GM23338 (cell line): ENCODE measurements around the gene CCNY. TPM values are rescaled to one million over a fixed set of nuclear protein-coding genes. Genes with fewer than 3 reads are reported as not detected.

ENCODE experiments used
- ATAC-seq: fragments of 200-7000 bp; cut with Tn5 transposase; 3 replicates; pipeline ENCODE4 v1.9.1; 2020
- DNase-seq: peaks from one replicate; pipeline ENCODE4 v3.0.0-alpha.2; 2015; ENCODE audit warnings: low spot score
- H2AFZ ChIP-seq: fragments of 200-600 bp; sonication (generic); 2 replicates; pipeline ENCODE4 v1.8.0; 2016; ENCODE audit warnings: antibody characterized with exemption, mild to moderate bottlenecking, moderate library complexity
- H3F3A ChIP-seq: fragments of 200-600 bp; sonication (generic); replicated peaks from 2 replicates; pipeline ENCODE4 v1.8.0; 2017; ENCODE audit warnings: antibody characterized with exemption, mixed run types, low read depth
- H3K27ac ChIP-seq: fragments of 200-600 bp; sonication (generic); 2 replicates; pipeline ENCODE4 v1.6.1; 2016; ENCODE audit warnings: low read depth
- H3K27me3 ChIP-seq: fragments of 200-600 bp; sonication (generic); 2 replicates; pipeline ENCODE4 v1.8.0; 2016; ENCODE audit warnings: mild to moderate bottlenecking, mixed run types, moderate library complexity; ENCODE audit not compliant: insufficient read depth
- H3K36me3 ChIP-seq: fragments of 200-600 bp; sonication (generic); 2 replicates; pipeline ENCODE4 v1.8.0; 2016; ENCODE audit warnings: mild to moderate bottlenecking; ENCODE audit not compliant: insufficient read depth
- H3K4me1 ChIP-seq: fragments of 200-600 bp; sonication (generic); 2 replicates; pipeline ENCODE4 v1.8.0; 2016; ENCODE audit warnings: mild to moderate bottlenecking, moderate library complexity; ENCODE audit not compliant: insufficient read depth
- H3K4me2 ChIP-seq: fragments of 200-600 bp; sonication (generic); 2 replicates; pipeline ENCODE4 v1.7.1; 2017; ENCODE audit warnings: mixed run types
- H3K4me3 ChIP-seq: fragments of 200-600 bp; sonication (generic); 2 replicates; pipeline ENCODE4 v1.6.1; 2016; ENCODE audit warnings: mixed run types
- H3K79me2 ChIP-seq: fragments of 200-600 bp; sonication (generic); replicated peaks from 2 replicates; pipeline ENCODE4 v1.8.0; 2017; ENCODE audit warnings: mild to moderate bottlenecking; ENCODE audit not compliant: insufficient read depth
- H3K9me2 ChIP-seq: fragments of 200-600 bp; sonication (generic); 2 replicates; pipeline ENCODE4 v1.8.0; 2017; ENCODE audit not compliant: insufficient read depth
- H4K20me1 ChIP-seq: fragments of 200-600 bp; sonication (generic); replicated peaks from 2 replicates; pipeline ENCODE4 v1.8.0; 2017; ENCODE audit warnings: mild to moderate bottlenecking; ENCODE audit not compliant: insufficient read depth
- H3K27ac Mint-ChIP-seq: 2 replicates; pipeline ENCODE4 v1.8.0; 2020; ENCODE audit warnings: inconsistent platforms, mild to moderate bottlenecking, moderate library complexity, mixed read lengths
- H3K27me3 Mint-ChIP-seq: 3 replicates; pipeline ENCODE4 v1.8.0; 2022; ENCODE audit warnings: low read depth, mild to moderate bottlenecking, moderate library complexity, mixed read lengths, inconsistent platforms; ENCODE audit not compliant: insufficient read depth, poor library complexity
- H3K36me3 Mint-ChIP-seq: 3 replicates; pipeline ENCODE4 v1.8.0; 2021; ENCODE audit warnings: low read depth, mild to moderate bottlenecking, inconsistent platforms, moderate library complexity, mixed read lengths
- H3K4me1 Mint-ChIP-seq: 3 replicates; pipeline ENCODE4 v1.8.0; 2020; ENCODE audit warnings: mild to moderate bottlenecking, inconsistent platforms, mixed read lengths
- H3K4me3 Mint-ChIP-seq: 3 replicates; pipeline ENCODE4 v1.8.0; 2021; ENCODE audit warnings: moderate library complexity, mild to moderate bottlenecking, inconsistent platforms, mixed read lengths
- H3K9me3 Mint-ChIP-seq: 3 replicates; pipeline ENCODE4 v1.8.0; 2020; ENCODE audit warnings: moderate library complexity, mild to moderate bottlenecking, inconsistent platforms, mixed read lengths
- CREB1 ChIP-seq: fragments of 250-450 bp; sonication (Bioruptor Pico); IDR thresholded peaks from 2 replicates; pipeline ENCODE4 v1.5.0; 2020; ENCODE audit warnings: low read depth, mild to moderate bottlenecking, moderate library complexity
- EZH2 ChIP-seq: fragments of 200-600 bp; sonication (generic); IDR thresholded peaks from one replicate; pipeline ENCODE4 v1.8.0; 2017; ENCODE audit warnings: antibody characterized with exemption, mild to moderate bottlenecking, low read depth; ENCODE audit not compliant: unreplicated experiment
- JUNB ChIP-seq: IDR thresholded peaks from one replicate; pipeline ENCODE4 v1.6.1; 2016; ENCODE audit warnings: antibody characterized with exemption; ENCODE audit not compliant: unreplicated experiment
- STAT1 ChIP-seq: IDR thresholded peaks from one replicate; pipeline ENCODE4 v1.6.1; 2016; ENCODE audit warnings: antibody characterized with exemption; ENCODE audit not compliant: unreplicated experiment
- polyA plus RNA-seq: library from polyadenylated mRNA; unstranded; fragments of >200 nt; fragmentation: Nextera tagmentation; extraction: Ambion mirVana; gene quantifications from 2 replicates; pipeline ENCODE4 v1.2.1, GENCODE V29; 2016
- total RNA-seq: library from RNA; depleted of rRNA; stranded (reverse); fragments of >200 nt; shearing (Covaris generic); gene quantifications from 2 replicates; pipeline ENCODE4 v1.2.3, GENCODE V29; 2014
- TF ChIP-seq, protein P1 (sequence below): fragments of 250-450 bp; sonication (Bioruptor Pico); IDR thresholded peaks from 2 replicates; pipeline ENCODE4 v1.5.0; 2020; ENCODE audit warnings: mild to moderate bottlenecking, moderate library complexity

Gene CCNY
- total and polyA plus RNA-seq, 2 experiments from 2014 or later, result 14.2 to 29.0 TPM

DNA sequence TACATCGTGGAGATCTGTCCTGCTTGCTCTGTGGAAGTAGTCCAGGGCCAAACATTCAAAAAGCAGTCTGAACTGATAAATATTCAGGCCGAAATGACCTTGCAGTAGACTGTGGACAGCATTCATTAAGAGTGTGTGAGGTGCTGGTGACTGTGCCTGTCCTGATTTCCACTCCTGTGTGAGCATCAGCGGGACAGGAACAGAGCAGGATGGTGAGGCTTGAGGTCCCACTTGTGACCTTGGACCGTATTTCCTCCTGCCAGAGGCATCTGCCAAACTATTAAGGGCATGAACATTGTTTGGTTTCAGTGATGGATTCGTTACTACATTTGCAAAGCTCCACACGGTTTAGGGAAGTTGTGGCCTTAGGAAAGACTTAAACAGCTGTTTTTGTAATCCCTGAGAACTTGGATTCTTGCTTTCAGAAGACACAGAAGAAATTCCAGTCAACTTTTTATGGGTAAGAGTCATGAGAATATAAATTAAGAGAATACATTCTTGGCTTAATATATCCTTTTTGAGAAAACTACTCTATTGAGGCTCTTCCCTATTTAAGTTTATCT lies 32.8 kb downstream of the CCNY start (continued):
- TF ChIP-seq, protein P1, sequence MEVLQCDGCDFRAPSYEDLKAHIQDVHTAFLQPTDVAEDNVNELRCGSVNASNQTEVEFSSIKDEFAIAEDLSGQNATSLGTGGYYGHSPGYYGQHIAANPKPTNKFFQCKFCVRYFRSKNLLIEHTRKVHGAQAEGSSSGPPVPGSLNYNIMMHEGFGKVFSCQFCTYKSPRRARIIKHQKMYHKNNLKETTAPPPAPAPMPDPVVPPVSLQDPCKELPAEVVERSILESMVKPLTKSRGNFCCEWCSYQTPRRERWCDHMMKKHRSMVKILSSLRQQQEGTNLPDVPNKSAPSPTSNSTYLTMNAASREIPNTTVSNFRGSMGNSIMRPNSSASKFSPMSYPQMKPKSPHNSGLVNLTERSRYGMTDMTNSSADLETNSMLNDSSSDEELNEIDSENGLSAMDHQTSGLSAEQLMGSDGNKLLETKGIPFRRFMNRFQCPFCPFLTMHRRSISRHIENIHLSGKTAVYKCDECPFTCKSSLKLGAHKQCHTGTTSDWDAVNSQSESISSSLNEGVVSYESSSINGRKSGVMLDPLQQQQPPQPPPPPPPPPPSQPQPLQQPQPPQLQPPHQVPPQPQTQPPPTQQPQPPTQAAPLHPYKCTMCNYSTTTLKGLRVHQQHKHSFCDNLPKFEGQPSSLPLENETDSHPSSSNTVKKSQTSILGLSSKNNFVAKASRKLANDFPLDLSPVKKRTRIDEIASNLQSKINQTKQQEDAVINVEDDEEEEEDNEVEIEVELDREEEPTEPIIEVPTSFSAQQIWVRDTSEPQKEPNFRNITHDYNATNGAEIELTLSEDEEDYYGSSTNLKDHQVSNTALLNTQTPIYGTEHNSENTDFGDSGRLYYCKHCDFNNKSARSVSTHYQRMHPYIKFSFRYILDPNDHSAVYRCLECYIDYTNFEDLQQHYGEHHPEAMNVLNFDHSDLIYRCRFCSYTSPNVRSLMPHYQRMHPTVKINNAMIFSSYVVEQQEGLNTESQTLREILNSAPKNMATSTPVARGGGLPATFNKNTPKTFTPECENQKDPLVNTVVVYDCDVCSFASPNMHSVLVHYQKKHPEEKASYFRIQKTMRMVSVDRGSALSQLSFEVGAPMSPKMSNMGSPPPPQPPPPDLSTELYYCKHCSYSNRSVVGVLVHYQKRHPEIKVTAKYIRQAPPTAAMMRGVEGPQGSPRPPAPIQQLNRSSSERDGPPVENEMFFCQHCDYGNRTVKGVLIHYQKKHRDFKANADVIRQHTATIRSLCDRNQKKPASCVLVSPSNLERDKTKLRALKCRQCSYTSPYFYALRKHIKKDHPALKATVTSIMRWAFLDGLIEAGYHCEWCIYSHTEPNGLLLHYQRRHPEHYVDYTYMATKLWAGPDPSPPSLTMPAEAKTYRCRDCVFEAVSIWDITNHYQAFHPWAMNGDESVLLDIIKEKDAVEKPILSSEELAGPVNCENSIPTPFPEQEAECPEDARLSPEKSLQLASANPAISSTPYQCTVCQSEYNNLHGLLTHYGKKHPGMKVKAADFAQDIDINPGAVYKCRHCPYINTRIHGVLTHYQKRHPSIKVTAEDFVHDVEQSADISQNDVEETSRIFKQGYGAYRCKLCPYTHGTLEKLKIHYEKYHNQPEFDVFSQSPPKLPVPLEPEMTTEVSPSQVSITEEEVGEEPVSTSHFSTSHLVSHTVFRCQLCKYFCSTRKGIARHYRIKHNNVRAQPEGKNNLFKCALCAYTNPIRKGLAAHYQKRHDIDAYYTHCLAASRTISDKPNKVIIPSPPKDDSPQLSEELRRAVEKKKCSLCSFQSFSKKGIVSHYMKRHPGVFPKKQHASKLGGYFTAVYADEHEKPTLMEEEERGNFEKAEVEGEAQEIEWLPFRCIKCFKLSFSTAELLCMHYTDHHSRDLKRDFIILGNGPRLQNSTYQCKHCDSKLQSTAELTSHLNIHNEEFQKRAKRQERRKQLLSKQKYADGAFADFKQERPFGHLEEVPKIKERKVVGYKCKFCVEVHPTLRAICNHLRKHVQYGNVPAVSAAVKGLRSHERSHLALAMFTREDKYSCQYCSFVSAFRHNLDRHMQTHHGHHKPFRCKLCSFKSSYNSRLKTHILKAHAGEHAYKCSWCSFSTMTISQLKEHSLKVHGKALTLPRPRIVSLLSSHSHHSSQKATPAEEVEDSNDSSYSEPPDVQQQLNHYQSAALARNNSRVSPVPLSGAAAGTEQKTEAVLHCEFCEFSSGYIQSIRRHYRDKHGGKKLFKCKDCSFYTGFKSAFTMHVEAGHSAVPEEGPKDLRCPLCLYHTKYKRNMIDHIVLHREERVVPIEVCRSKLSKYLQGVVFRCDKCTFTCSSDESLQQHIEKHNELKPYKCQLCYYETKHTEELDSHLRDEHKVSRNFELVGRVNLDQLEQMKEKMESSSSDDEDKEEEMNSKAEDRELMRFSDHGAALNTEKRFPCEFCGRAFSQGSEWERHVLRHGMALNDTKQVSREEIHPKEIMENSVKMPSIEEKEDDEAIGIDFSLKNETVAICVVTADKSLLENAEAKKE (CRISPR knock-in tag), result no peak

DNA sequence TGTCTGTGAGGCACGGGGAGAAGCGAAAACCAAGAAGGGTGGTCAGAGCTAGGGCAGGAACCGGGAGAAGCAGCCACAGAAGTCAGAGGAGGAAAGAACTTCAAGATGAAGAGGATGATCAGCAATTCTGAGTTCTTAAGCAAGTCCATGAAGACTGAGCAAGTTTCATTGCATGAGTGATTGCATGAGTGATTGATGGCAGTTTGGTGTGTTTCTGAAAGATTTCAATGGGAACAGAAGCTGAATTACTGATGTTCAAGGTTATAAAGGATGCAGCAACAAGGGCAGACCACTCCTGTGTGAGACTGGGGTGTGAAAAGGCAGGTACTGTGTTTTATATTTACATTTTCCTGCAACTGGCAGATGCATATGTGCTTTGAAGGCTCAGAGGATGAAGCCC lies 35.4 kb downstream of the CCNY start:
- Histone ChIP-seq H3F3A (no peaks in the 10 kb centered on the region), H3K79me2 (peaks cover 100% of the 10 kb centered on the region), H4K20me1 (peaks cover 16% of the 10 kb centered on the region; the same call in 1 of the 2 replicates), H3K4me2 (no peak overlapping the region), H2AFZ (no peak overlapping the region), H3K27me3 (no peaks in the 10 kb centered on the region), H3K27ac (no peak overlapping the region), H3K36me3 (no peaks in the 10 kb centered on the region), H3K4me1 (peaks cover 4% of the 10 kb centered on the region; the same call in 1 of the 2 replicates), H3K9me2 (peaks cover 3% of the 10 kb centered on the region; the same call in 1 of the 2 replicates), H3K4me3 (no peak overlapping the region)
- Mint-ChIP-seq H3K36me3 (no peaks in the 10 kb centered on the region), H3K4me3 (no peak overlapping the region), H3K9me3 (peaks cover 4% of the 10 kb centered on the region; the same call in 2 of the 3 replicates), H3K4me1 (peaks cover 26% of the 10 kb centered on the region), H3K27ac (no peak overlapping the region), H3K27me3 (peaks cover 7% of the 10 kb centered on the region)
- DNase-seq (no peak), ATAC-seq (no peak)
- TF ChIP-seq EZH2 (no peak), CREB1 (CRISPR knock-in tag) (no peak), STAT1 (no peak), JUNB (no peak)
